Activated CD4-positive, alpha-beta T cell treated with anti-CD3 and anti-CD28 coated beads for 4 hours (primary cell): ENCODE data around the gene SRPRA.
"Not testable (repeated sequence)": the region's sequence is repeated elsewhere in the genome, so short reads cannot be mapped to it uniquely, and the experiment has no call there.

ENCODE experiments used
- DNase-seq, 2 donors: peaks; one replicate each; pipeline ENCODE4 v3.0.0-alpha.2; 2020

Gene SRPRA

GRCh38 chr11:126268708-126269579, at the start of gene SRPRA, which contains the start of gene FOXRED1:
SRPRA (minus strand) TSS chr11:126268895; CDS start chr11:126268804, 91 bp downstream.
FOXRED1 (plus strand) TSS chr11:126269154; CDS start chr11:126269207, 53 bp downstream.
- peak; percentile 100 for DNase-seq

GRCh38 chr11:126317756-126318573, 49.3 kb upstream of the SRPRA start:
- no peak for DNase-seq

GRCh38 chr11:126317432-126317755, 48.7 kb upstream of the SRPRA start:
- no peak for DNase-seq

- DNase-seq, result no peak
Observed at GRCh38 chr11:126313826-126314225, 45.1 kb upstream of the SRPRA start.

- no peak for DNase-seq
Observed at GRCh38 chr11:126312961-126313360, 44.3 kb upstream of the SRPRA start.

- DNase-seq, result no peak
Observed at GRCh38 chr11:126311401-126312291, 43.0 kb upstream of the SRPRA start.

- DNase-seq, result no peak
Observed at GRCh38 chr11:126310992-126311310, 42.3 kb upstream of the SRPRA start.

- DNase-seq, result peak; percentile 36 to 54
Observed at GRCh38 chr11:126310200-126310991, 41.7 kb upstream of the SRPRA start.

- DNase-seq, result not testable (repeated sequence)
Observed at GRCh38 chr11:126308771-126309170, 40.1 kb upstream of the SRPRA start.

- DNase-seq, result no peak
Observed at GRCh38 chr11:126308271-126308671, 39.6 kb upstream of the SRPRA start.

- DNase-seq, result no peak
Observed at GRCh38 chr11:126307706-126308105, 39.0 kb upstream of the SRPRA start.

- no peak for DNase-seq
Observed at GRCh38 chr11:126305699-126306098, 37.0 kb upstream of the SRPRA start.

- DNase-seq, result no peak
Observed at GRCh38 chr11:126304457-126305075, 35.9 kb upstream of the SRPRA start.

GRCh38 chr11:126303623-126304456, 35.1 kb upstream of the SRPRA start, which contains the start of gene DCPS:
DCPS (plus strand) TSS chr11:126304060; CDS start chr11:126304081, 21 bp downstream.
- DNase-seq, result peak; percentile 81 to 83

- DNase-seq, result no peak
Observed at GRCh38 chr11:126297004-126297403, 28.3 kb upstream of the SRPRA start.

GRCh38 chr11:126293726-126294125, 25.0 kb upstream of the SRPRA start:
- no peak for DNase-seq

- DNase-seq, result no peak
Observed at GRCh38 chr11:126290887-126291286, 22.2 kb upstream of the SRPRA start.

- DNase-seq, result no peak
Observed at GRCh38 chr11:126288237-126288636, 19.5 kb upstream of the SRPRA start.

- peak; percentile 85 to 89 for DNase-seq
Observed at GRCh38 chr11:126284829-126285228, 16.1 kb upstream of the SRPRA start.
